ENCODE measurements around the gene FAAP24.
"Not testable (repeated sequence)": the region's sequence is repeated elsewhere in the genome, so short reads cannot be mapped to it uniquely, and the experiment has no call there.

The FAAP24 gene

GRCh38 chr19:33000510-33000909 lies 28.5 kb downstream of the FAAP24 start:
- no peak for DNase-seq

- no peak for DNase-seq
Observed at GRCh38 chr19:33000910-33001309, 28.9 kb downstream of the FAAP24 start.

DNA sequence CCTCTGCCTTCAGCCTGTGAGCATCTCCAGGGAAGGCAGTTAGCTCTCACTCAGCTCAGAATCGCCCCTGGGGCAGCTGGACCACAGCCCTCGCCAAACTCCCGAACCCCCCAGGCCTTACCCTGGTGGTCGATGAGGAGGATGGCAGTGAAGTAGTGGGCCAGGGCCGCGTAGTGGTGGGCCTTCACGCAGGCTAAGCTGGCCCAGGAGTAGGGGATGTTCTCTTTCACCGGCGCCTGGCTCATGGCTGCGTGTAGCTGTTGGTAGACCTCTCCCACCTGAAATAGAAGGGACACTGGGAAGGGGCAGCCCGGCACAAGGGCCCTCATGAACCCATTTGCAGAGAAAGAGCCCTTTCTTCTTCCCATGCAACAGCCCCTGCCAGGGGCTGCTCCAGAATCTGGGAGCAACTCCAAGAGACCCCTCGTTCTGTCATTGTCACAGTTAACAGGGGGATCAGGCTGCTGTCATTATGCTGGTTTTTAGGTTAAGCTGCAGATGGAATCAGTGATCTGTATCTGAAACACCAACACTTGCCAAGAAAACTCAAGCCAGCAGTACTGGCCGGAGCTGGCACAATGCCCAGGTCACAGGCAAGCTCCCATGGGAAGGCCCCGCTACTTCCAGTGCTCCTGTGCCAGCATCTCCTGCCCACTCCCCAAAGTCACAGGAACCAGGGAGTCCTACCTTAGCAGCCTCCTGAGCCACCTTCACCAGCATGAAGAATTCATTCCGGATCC lies 30.3 kb downstream of the FAAP24 start:
- DNase-seq, result not testable (repeated sequence)

DNA sequence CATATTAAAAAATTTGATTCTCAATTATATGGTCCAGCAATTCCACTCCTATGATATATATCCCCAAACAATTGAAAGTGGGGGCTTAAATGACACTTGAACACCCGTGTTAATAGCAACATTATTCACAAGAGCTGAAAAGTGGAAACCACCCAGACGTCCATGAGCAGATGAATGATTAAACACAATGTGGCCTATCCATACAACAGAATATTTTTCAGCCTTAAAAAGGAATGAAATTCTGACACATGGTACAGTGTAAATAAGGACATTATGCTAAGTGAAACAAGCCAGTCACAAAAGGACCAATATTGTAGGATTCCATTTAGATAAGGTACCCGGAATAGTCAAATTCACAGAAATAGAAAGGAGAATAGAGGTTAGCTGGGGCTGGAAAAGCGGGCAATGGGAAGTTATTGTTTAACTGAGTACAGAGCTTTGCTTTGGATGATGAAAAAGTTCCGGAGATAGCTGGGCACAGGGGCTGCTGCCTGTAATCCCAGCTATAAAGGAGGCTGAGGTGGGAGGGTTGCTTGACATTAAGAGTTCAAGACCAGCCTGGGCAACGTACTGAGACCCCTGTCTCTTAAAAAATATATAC lies 31.5 kb downstream of the FAAP24 start:
- DNase-seq, result not testable (repeated sequence)

GRCh38 chr19:33005440-33005839 lies 33.4 kb downstream of the FAAP24 start:
- no peak for DNase-seq

DNA sequence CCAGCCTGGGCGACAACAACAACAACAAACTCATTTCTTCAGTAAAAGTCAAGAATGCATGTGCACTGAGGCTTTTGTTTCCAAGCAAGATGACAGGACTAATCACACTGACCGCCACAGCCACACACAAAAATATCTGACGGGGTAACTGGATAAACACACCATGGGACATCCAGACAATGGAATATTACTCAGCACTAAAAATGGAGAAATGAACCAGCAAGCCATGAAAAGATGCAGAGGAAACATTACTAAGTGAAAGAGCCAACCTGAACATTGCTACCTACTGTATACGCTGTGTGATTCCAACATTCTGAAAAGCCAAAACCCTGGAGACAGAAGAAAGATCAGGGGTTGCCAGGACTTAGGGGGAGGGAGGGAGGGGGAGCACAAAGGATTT lies 36.7 kb downstream of the FAAP24 start:
- DNase-seq, result no peak

DNA sequence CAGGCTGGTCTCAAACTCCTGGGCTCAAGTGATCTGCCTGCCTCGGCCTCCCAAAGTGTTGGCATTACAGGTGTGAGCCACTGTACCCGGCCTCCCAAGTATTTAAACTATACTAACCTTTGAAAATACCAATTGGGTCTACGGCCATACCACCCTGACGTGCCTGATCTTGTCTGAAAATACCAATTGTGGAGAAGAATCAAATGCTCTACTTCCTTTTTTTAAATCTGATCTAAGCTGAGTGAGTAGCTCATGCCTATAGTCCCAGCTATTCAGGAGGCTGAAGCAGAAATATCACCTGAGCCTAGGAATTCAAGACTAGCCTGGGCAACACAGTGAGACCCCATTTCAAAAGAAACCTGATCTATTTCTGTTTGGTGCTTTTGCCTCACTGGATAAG lies 38.8 kb downstream of the FAAP24 start:
- not testable (repeated sequence) for DNase-seq

- no peak for DNase-seq
Observed at GRCh38 chr19:33022472-33023116, 50.6 kb downstream of the FAAP24 start.

GRCh38 chr19:33024398-33024797 lies 52.4 kb downstream of the FAAP24 start:
- no peak for DNase-seq

- DNase-seq, result not testable (repeated sequence)
Observed at GRCh38 chr19:33025468-33026238, 53.6 kb downstream of the FAAP24 start.

GRCh38 chr19:33026602-33027001 lies 54.6 kb downstream of the FAAP24 start:
- DNase-seq, result not testable (repeated sequence)

All from SIG-M5 (cell line).